GM18520 (cell line): Measurements from ENCODE around the gene PGLYRP2.

Experiments
- ATAC-seq: cut with Tn5 transposase; IDR thresholded peaks from one replicate; pipeline ENCODE4 v1.9.1; 2021; ENCODE audit not compliant: unreplicated experiment

Gene PGLYRP2

DNA sequence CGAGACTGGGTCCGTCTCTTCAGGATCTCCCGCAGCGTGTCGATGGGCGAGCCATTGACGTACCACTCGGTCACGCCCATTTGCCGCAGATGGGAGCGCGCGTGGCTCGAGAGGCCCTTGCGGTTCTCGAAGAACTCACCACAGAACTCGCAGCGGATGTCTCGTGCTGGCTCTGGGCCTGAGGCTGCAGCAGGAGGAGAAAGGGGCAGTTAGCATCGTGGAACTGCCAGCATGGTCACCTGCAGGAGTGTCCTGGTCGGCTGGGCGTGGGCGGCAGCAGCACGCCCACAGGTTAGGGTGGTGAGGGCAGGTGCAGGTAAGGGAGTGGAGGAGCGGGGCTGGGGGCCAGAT is 52.0 kb downstream of the PGLYRP2 start:
- ATAC-seq, result no peak

DNA sequence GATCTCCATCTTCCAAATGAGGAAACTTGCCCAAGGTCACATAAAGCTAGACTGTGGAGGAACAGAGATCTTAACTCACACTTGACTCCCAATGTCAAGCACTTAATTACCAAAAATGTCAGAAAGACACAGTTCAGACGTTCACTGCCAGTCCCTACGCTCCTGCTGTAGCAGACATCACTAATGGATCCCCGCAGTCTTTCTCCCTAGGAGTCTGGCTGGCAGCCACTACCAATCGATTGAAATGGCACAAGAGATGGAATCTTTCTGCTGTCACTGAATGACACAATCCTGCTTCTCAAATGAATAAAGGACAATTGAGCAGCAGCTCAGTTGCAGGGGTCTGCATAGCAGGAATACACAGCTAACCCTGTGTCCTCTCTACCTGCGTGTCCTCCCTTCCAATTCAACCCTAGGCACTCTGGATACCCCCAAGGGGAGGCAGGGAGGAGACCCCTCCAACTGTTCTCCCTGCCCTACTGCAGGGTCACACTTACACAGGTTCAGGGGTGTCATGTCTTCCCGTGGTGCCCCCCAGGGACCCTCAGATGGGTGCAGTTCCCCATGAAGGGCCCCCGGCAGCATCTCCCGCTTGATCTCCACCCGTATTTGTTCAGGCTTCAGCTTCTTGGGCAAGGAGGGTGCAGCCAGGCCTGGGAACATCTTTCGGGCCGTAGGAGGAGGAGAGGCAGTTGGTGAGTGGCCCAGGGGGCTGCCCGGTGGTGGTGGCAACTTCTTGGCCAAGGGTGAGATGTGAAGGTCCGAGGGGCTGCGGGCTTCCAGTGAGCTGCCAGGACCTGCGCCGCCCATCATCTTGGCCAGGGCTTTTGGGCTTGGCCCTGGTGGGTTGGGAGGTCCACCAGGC is 52.6 kb downstream of the PGLYRP2 start:
- ATAC-seq, result no peak

DNA sequence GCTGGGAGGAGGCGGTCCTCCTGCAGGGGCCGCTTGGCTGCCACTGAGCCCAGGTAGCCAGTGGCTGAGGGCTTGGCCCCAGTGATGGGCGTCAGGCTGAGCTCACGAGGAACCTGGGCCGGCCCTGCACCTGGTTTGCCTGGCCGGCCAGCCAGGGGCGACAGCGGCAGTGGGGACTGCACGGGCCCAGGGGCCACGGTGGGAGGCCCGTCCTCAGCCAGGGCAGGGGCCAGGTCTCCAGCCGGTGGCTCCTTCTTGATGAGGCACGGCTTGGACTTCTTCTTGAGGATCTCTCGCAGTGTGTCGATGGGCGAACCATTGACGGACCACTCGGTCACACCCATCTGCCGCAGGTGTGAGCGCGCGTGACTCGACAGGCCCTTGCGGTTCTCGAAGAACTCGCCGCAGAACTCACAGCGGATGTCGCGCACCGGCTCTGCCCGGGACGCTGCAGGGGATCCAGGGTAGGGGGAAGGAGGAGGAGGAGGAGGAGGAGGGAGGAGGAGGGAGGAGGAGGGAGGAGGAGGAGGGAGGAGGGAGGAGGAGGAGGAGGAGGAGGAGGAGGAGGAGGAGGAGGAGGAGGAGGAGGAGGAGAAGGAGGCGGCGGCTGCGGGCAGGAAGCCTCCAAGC is 53.9 kb downstream of the PGLYRP2 start:
- no peak for ATAC-seq

DNA sequence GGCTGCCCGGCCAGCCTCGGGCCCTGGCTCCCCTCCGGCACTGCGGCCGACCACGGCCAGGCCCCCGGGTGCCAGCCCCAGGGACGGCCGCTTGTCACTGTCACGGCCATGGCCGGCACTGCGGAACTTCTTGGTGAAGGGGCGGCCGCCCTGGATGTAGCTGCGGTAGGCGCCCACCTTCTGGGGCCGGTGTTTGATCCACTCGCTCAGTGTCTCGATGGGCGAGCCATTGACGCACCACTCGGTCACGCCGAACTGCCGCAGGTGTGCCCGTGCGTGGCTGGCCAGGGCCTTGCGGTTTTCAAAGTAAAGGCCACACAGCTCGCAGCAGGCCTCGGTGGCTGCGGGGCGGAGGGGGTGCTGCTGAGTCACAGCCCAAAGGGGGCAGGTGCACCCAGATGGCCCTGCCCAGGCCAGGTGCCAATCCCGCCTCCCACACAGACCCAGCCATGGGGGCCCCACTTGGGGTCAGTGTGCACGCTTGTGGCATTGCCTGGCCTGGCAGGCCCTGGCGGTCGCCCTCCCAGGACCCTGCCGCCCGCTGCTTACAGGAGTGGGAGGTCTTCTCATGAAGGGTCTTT is 54.5 kb downstream of the PGLYRP2 start:
- ATAC-seq, result no peak

DNA sequence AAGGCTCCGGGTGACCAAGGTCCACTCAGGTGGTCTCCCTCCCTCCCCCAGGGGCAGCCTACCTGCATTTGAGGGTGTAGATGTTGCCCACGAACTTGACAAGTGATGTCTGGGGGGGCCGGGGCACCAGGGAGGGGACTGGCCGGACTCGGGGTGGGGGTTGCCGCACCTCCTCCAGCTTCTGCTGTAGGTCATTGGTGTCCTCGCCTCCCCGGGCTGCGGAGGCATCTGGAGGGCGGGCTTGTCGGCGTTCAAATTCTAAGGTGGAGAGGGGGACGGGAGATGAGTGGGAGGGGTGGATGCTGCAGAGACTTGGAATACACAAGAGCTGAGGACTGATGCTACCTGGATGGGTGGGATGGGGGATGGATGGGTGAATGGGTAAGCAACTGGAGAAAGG is 55.2 kb downstream of the PGLYRP2 start:
- ATAC-seq, result no peak

DNA sequence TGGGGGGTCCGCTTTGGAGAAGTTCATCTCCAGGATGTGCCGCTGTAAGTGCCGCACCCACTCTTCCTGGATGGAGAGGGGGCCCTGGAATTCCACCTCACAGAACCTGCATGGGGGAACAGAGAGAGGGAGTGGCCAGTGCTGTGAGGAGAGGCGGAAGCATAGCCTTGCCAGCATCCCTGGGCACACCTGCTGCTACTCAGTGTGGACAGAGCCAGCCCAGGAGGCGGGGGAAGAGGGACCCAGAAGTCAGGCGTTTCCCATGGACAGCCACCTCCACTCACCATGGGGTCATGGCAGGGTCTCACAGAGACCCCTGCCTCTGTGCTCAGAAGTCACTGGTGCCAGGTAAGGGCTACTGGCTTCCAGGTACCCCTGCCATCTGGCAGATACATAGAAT is 56.2 kb downstream of the PGLYRP2 start:
- ATAC-seq, result no peak

DNA sequence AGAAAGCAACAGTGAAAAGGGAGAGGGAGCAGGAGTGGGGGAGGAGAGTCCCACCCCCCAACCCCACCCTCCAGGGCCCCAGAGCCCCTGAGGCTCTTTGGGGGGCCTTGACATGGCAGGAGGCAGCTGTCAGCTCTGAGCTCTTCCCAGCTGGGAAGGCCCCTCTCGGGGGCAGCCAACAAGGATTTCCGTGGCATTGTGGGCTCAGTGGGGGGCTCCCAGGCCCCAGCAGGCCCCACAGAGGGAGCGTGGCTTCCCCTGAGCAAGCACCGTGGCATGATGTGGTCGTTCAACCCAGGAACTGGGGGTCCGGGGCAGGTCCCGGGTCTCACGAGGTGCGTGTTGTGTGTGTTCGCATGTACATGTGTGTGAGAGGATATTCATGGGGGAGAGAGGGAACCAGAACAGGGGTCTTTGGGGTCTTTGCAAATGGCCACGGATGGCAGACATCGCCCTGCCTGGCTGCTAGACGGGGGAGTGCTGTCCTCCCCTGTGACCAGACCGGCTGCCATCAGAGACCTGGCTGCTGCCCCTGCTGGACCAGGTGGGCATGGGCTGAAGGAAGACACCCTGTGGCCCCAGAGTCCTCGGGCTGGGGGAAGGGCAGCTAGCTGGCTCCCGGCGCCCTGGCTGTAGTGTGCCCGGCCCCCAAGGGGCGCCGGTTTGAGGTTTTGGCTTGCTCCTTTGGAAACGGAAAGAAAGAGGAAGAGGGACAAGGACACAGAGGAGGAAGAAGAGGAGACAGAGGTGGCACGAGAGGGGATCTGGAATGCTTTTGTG is 56.8 kb downstream of the PGLYRP2 start:
- no peak for ATAC-seq

DNA sequence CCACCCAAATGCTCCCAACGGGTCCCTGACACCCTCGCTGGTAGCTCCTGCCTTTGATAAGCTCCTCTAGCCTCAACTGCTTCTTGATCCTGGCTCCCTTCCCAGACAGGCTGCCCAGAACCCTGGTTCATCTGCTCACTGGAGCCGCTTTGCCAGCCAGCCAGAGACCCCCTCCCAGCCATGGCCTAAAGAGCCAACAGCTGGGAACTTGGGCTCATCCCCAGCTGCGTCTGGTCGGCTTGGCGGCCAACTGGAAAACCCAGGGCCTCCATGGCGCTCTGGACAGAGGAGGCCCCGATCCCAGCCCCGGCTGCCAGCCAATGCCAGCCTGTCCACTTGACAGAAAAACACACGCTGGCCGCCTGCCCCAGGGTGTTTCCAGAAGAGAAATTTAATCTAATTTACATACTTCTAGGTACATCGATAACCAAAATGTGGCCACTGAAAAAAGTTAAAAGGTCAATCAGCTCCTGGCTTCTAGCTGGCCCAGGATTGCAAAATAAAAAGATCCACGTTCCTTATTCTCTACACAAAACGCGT is 57.5 kb downstream of the PGLYRP2 start:
- no peak for ATAC-seq

DNA sequence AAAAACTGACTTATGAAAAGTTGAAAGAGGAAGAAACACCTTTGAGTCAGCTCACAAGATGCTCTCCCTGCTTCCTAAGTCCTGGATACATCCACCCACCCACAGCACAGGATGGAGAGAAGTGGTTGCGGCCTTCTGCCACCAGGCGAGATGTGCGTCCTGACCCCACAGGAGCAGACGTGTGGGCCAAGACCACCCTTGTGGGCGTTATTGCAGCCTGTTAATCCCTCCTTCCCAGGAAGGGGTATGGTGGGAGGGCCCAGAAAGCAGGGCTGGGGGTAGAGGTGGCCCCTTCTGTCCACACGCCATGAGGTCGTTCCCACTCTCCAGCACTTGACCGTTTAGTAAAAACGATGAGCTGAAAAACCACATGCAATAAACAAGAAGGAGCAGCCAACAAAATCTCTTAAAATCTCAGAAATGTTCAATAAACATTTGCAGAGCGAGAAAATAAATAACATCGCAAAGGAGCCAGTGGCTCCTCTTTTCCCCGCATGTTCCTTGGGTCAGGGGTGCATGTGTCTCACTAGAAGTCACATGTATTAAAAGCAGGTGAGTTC is 58.1 kb downstream of the PGLYRP2 start:
- ATAC-seq, result no peak

DNA sequence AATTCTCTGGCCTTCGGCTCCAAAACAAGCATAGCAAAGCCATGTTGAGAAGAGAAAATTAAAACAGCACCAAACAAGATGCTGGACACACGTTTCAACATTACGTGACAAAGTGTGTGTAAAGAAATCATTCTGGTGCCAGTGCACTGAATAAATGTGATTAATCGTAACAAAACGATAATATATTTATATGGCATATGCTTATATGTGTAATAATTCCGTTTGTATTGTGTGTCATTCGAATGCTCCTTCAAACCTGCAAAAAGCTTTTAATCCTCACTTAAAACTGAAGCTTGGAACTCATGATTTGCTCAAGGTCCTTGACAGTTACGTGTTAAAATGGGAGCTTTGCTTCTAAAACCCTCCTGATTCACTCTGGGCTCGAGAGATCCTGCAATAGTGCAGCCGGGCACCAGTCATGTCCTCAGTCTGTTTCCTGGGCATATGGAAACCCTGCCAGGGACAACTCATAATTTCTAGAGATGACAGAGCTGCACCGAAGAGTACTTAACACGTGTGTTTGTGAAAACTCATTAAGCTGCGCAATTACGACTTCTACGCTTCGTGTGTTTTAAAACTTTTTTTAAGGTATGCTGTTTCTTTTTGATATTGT is 59.8 kb downstream of the PGLYRP2 start:
- ATAC-seq, result no peak
